DOHH2 (cell line): ENCODE data around the gene MYEOV.

Experiments
- CTCF ChIP-seq: fragments of 200-600 bp; sonication (generic); IDR thresholded peaks from one replicate; pipeline ENCODE4 v1.5.1; 2014; ENCODE audit warnings: antibody characterized with exemption, mild to moderate bottlenecking, low read depth, low read length; ENCODE audit not compliant: poor library complexity, severe bottlenecking
- EZH2phosphoT487 ChIP-seq: fragments of 200-600 bp; sonication (generic); IDR thresholded peaks from 2 replicates; pipeline ENCODE4 v1.6.1; 2017; ENCODE audit warnings: borderline replicate concordance, mild to moderate bottlenecking, antibody characterized with exemption, low read length, moderate library complexity, mixed read lengths

- TF ChIP-seq CTCF (no peak), EZH2phosphoT487 (no peak)
These were observed 16.4 kb downstream of the MYEOV start for GRCh38 chr11:69310351-69310750.
